ENCODE measurements around the gene CRAMP1. TPM values are rescaled to one million over a fixed set of nuclear protein-coding genes. Genes with fewer than 3 reads are reported as not detected.

Gene CRAMP1
- polyA plus RNA-seq, 2 of the 4 experiments (the other 2 are of a cell fraction): 6.5 to 9.1 TPM

GRCh38 chr16:1705688-1706385 is 93.7 kb downstream of the CRAMP1 start, which contains the start of gene MAPK8IP3 (continued):
- TF ChIP-seq BCL3 (IDR thresholded peaks at IDR 0.05) (peak; percentile 87; the same call in 2 of the 3 replicates), CTCF (IDR thresholded peaks at IDR 0.05) (peak; percentile 93), RFX5 (IDR thresholded peaks at IDR 0.05) (peak; percentile 42; the same call in 1 of the 2 replicates), ESRRA (IDR thresholded peaks at IDR 0.05; ENCODE audit: borderline replicate concordance, low read length) (no peak), SREBF2 (IDR thresholded peaks at IDR 0.05) (no peak), ATOH8 (CRISPR knock-in tag; IDR thresholded peaks at IDR 0.05; ENCODE audit: low read depth) (no peak), HEYL (CRISPR knock-in tag; IDR thresholded peaks at IDR 0.05) (no peak), JUN (IDR thresholded peaks at IDR 0.05) (peak; percentile 89 to 96), NPAS2 (CRISPR knock-in tag; IDR thresholded peaks at IDR 0.05; ENCODE audit: borderline replicate concordance) (no peak), ZNF302 (CRISPR knock-in tag; IDR thresholded peaks at IDR 0.05) (no peak), ZC3H11A (IDR thresholded peaks at IDR 0.05) (no peak), EHMT2 (IDR thresholded peaks at IDR 0.05; ENCODE audit: low read depth) (no peak), MAZ (IDR thresholded peaks at IDR 0.05; ENCODE audit: borderline replicate concordance, low read depth, low read length) (no peak), RAD21 (conservative IDR thresholded peaks at IDR 0.05 in 1 of 2, IDR thresholded peaks at IDR 0.05 in 1 of 2) (peak; percentile 21 to 64; a peak in 3 of 5 replicates), CEBPB (IDR thresholded peaks at IDR 0.05) (no peak), FOSL2 (IDR thresholded peaks at IDR 0.05) (no peak), FOSL2 (CRISPR knock-in tag; IDR thresholded peaks at IDR 0.05) (peak; percentile 63), GATA3 (IDR thresholded peaks at IDR 0.05; ENCODE audit: borderline replicate concordance) (peak; percentile 43; the same call in 1 of the 2 replicates), FOXS1 (CRISPR knock-in tag; IDR thresholded peaks at IDR 0.05) (no peak), USF2 (IDR thresholded peaks at IDR 0.05) (no peak), MAFK (IDR thresholded peaks at IDR 0.05; ENCODE audit: partially characterized antibody) (no peak), E2F6 (IDR thresholded peaks at IDR 0.05; ENCODE audit: borderline replicate concordance, low read depth) (no peak), TP53 (CRISPR knock-in tag; IDR thresholded peaks at IDR 0.05) (no peak), RARB (CRISPR knock-in tag; IDR thresholded peaks at IDR 0.05) (no peak), KDM1A (IDR thresholded peaks at IDR 0.05; ENCODE audit: low read depth) (no peak), NFE2L2 (conservative IDR thresholded peaks at IDR 0.05; ENCODE audit: low read length) (no peak), REST (IDR thresholded peaks at IDR 0.05) (no peak), CHD4 (IDR thresholded peaks at IDR 0.05; ENCODE audit: borderline replicate concordance) (no peak), ELK1 (IDR thresholded peaks at IDR 0.05; ENCODE audit: low read depth, low read length) (peak; percentile 4; the same call in 1 of the 2 replicates), CBX2 (IDR thresholded peaks at IDR 0.05; ENCODE audit: borderline replicate concordance, low read depth) (no peak), JUNB (IDR thresholded peaks at IDR 0.05) (no peak), HDAC2 (IDR thresholded peaks at IDR 0.05) (no peak), MYC (IDR thresholded peaks at IDR 0.05; ENCODE audit: borderline replicate concordance, low read length) (no peak; the same call in 1 of the 2 replicates), POLR2A (IDR thresholded peaks at IDR 0.05; ENCODE audit: low read length) (peak; percentile 94)
